ENCODE results near the gene ROBO1. TPM values are rescaled to one million over a fixed set of nuclear protein-coding genes. Genes with fewer than 3 reads are reported as not detected.
"Not testable (repeated sequence)": the region's sequence is repeated elsewhere in the genome, so short reads cannot be mapped to it uniquely, and the experiment has no call there.

Gene ROBO1
- total RNA-seq, 1 experiment from 2014 or later = 32.2 TPM

GRCh38 chr3:79339846-79340245, 428.0 kb downstream of the ROBO1 start:
- no peaks in the 10 kb centered on the region for H3K4me1 Mint-ChIP-seq (ENCODE audit: insufficient read depth, unreplicated experiment)

DNA sequence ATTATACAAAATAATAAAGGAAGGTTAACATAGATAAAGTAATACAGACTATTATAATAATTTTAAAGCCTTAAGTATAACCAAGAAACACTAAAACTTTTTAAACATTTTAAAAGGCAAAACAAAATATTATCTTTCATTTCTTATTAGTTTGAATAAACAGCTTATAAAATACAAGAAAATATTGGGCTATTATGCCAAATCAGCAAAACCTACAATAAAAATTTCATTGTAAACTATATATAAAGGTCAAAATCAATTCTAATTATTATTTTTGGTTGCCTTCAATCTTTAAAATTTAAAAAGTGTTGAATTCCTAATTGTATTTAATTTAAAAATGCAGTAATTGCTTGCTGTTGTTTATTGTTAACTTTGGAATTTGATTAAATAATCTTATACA, 430.0 kb downstream of the ROBO1 start:
- Mint-ChIP-seq H3K4me3 (ENCODE audit: unreplicated experiment) (no peak overlapping the region), H3K36me3 (ENCODE audit: insufficient read depth, unreplicated experiment) (no peaks in the 10 kb centered on the region)
- intact Hi-C loops (cut with micrococcal nuclease) = no loop called here

More at GRCh38 chr3:79339846-79340245, 428.0 kb downstream of the ROBO1 start:
- no TSS peak for BruUV-seq (replicated peaks)
- intact Hi-C loops (cut with micrococcal nuclease) = no loop called here
- TF ChIP-seq, protein P1, sequence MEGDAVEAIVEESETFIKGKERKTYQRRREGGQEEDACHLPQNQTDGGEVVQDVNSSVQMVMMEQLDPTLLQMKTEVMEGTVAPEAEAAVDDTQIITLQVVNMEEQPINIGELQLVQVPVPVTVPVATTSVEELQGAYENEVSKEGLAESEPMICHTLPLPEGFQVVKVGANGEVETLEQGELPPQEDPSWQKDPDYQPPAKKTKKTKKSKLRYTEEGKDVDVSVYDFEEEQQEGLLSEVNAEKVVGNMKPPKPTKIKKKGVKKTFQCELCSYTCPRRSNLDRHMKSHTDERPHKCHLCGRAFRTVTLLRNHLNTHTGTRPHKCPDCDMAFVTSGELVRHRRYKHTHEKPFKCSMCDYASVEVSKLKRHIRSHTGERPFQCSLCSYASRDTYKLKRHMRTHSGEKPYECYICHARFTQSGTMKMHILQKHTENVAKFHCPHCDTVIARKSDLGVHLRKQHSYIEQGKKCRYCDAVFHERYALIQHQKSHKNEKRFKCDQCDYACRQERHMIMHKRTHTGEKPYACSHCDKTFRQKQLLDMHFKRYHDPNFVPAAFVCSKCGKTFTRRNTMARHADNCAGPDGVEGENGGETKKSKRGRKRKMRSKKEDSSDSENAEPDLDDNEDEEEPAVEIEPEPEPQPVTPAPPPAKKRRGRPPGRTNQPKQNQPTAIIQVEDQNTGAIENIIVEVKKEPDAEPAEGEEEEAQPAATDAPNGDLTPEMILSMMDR (IDR thresholded peaks at IDR 0.05; ENCODE audit: unreplicated experiment) = no peak
- ChIA-PET CTCF (interaction anchor here (0.6 kb wide), 1 partner anchor 32 kb away, joined by 4 read pairs; no protein-coding TSS in a partner anchor), POLR2A (no interaction called here)
- Mint-ChIP-seq H3K9me3 (ENCODE audit: unreplicated experiment) (no peaks in the 10 kb centered on the region), H3K36me3 (ENCODE audit: insufficient read depth, unreplicated experiment) (no peaks in the 10 kb centered on the region), H3K27me3 (ENCODE audit: insufficient read depth, unreplicated experiment) (peaks cover 47% of the 10 kb centered on the region), H3K4me3 (ENCODE audit: unreplicated experiment) (no peak overlapping the region), H3K27ac (ENCODE audit: low read depth, unreplicated experiment) (no peak overlapping the region)
- DNase-seq (ENCODE audit: unreplicated experiment) = no peak

GRCh38 chr3:79329154-79329553, 438.6 kb downstream of the ROBO1 start:
- no TSS peak for BruUV-seq (replicated peaks)
- Mint-ChIP-seq H3K27me3 (ENCODE audit: insufficient read depth, unreplicated experiment) (peaks cover 53% of the 10 kb centered on the region), H3K4me1 (ENCODE audit: insufficient read depth, unreplicated experiment) (no peaks in the 10 kb centered on the region), H3K4me3 (ENCODE audit: unreplicated experiment) (no peak overlapping the region), H3K36me3 (ENCODE audit: insufficient read depth, unreplicated experiment) (no peaks in the 10 kb centered on the region), H3K9me3 (ENCODE audit: unreplicated experiment) (no peaks in the 10 kb centered on the region), H3K27ac (ENCODE audit: low read depth, unreplicated experiment) (no peak overlapping the region)
- ChIA-PET CTCF (no interaction called here), POLR2A (no interaction called here)
- no peak for DNase-seq (ENCODE audit: unreplicated experiment)
- TF ChIP-seq, protein P1 (IDR thresholded peaks at IDR 0.05; ENCODE audit: unreplicated experiment) = no peak
- intact Hi-C loops (cut with micrococcal nuclease) = no loop called here

More for the DNA sequence above, 430.0 kb downstream of the ROBO1 start:
- POLR2A ChIA-PET = no interaction called here
- CTCF ChIA-PET = no interaction called here
- H3K27me3 Mint-ChIP-seq (ENCODE audit: insufficient read depth, unreplicated experiment) = peaks cover 26% of the 10 kb centered on the region
- H3K27ac Mint-ChIP-seq (ENCODE audit: low read depth, unreplicated experiment) = no peak overlapping the region
- BruUV-seq (replicated peaks) = no TSS peak
- no peaks in the 10 kb centered on the region for H3K4me1 Mint-ChIP-seq (ENCODE audit: insufficient read depth, unreplicated experiment)
- DNase-seq (ENCODE audit: unreplicated experiment) = no peak
- TF ChIP-seq, protein P1 (IDR thresholded peaks at IDR 0.05; ENCODE audit: unreplicated experiment) = no peak
- H3K9me3 Mint-ChIP-seq (ENCODE audit: unreplicated experiment) = no peaks in the 10 kb centered on the region

- H3K4me3 Mint-ChIP-seq (ENCODE audit: unreplicated experiment) = no peak overlapping the region
- ChIA-PET CTCF (no interaction called here), POLR2A (no interaction called here)
- DNase-seq (ENCODE audit: unreplicated experiment) = no peak
- intact Hi-C loops (cut with micrococcal nuclease) = no loop called here
- TF ChIP-seq, protein P1 (IDR thresholded peaks at IDR 0.05; ENCODE audit: unreplicated experiment) = no peak
- no peaks in the 10 kb centered on the region for H3K9me3 Mint-ChIP-seq (ENCODE audit: unreplicated experiment)
- no peak overlapping the region for H3K27ac Mint-ChIP-seq (ENCODE audit: low read depth, unreplicated experiment)
- no peaks in the 10 kb centered on the region for H3K4me1 Mint-ChIP-seq (ENCODE audit: insufficient read depth, unreplicated experiment)
- H3K27me3 Mint-ChIP-seq (ENCODE audit: insufficient read depth, unreplicated experiment) = peaks cover 74% of the 10 kb centered on the region
- BruUV-seq (replicated peaks) = no TSS peak
- no peaks in the 10 kb centered on the region for H3K36me3 Mint-ChIP-seq (ENCODE audit: insufficient read depth, unreplicated experiment)
These were observed 441.2 kb downstream of the ROBO1 start for GRCh38 chr3:79326642-79327041.

DNA sequence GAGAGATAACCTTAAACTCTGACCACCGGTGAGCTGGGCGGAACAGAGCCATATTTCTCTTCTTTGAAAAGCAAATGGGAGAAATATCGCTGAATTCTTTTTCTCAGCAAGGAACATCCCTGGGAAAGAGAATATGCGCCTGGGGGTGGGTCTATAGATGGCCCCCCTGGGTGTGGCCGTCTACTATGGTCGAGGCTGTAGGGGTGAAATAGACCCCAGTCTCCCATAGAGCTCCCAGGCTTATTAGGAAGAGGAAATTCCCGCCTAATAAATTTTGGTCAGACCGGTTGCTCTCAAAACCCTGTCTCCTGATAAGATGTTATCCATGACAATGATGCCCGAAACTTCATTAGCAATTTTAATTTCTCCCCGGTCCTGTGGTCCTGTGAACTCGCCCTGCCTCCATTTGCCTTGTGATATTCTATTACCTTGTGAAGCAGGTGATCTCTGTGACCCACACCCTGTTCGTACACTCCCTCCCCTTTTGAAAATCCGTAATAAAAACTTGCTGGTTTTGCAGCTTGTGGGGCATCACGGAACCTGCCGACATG, 441.9 kb downstream of the ROBO1 start:
- peaks cover 78% of the 10 kb centered on the region for H3K27me3 Mint-ChIP-seq (ENCODE audit: insufficient read depth, unreplicated experiment)
- H3K36me3 Mint-ChIP-seq (ENCODE audit: insufficient read depth, unreplicated experiment); CTCF ChIA-PET; H3K4me1 Mint-ChIP-seq (ENCODE audit: insufficient read depth, unreplicated experiment); DNase-seq (ENCODE audit: unreplicated experiment); H3K4me3 Mint-ChIP-seq (ENCODE audit: unreplicated experiment); BruUV-seq (replicated peaks); POLR2A ChIA-PET; H3K27ac Mint-ChIP-seq (ENCODE audit: low read depth, unreplicated experiment); intact Hi-C loops (cut with micrococcal nuclease); H3K9me3 Mint-ChIP-seq (ENCODE audit: unreplicated experiment): not testable (repeated sequence)

Data from MCF 10A (cell line).